Breast epithelium (tissue), 4 donors: ENCODE results near the gene CPSF4. TPM values are rescaled to one million over a fixed set of nuclear protein-coding genes. Genes with fewer than 3 reads are reported as not detected.

Source experiments
- DNase-seq, 2 donors: peaks; one replicate each; pipeline ENCODE4 v3.0.0-alpha.2; 2019; ENCODE audit warnings: low spot score in 2 of 2
- H3K27ac ChIP-seq, 2 donors: fragments of 200-600 bp; sonication (generic) in 1 of 2; one replicate each; pipeline ENCODE4 v1.5.1; 2016 to 2019; ENCODE audit warnings: mild to moderate bottlenecking in 1 of 2
- H3K27me3 ChIP-seq, 2 donors: fragments of 200-600 bp; sonication (generic) in 1 of 2; one replicate each; pipeline versions ENCODE4 v1.5.1 to v1.6.0; 2017 to 2019; ENCODE audit warnings: control low read depth in 1 of 2, mild to moderate bottlenecking in 1 of 2
- H3K36me3 ChIP-seq: fragments of 200-600 bp; one replicate; pipeline ENCODE4 v1.5.1; 2019
- H3K4me1 ChIP-seq, 2 donors: fragments of 200-600 bp; sonication (generic); one replicate each; pipeline ENCODE4 v1.5.1; 2016 to 2019; ENCODE audit warnings: control low read depth in 1 of 2
- H3K4me3 ChIP-seq, 3 donors: fragments of 200-600 bp; sonication (generic); 1 replicate in 2 of 3; 2 replicates in 1 of 3; pipeline ENCODE4 v1.5.1; 2016 to 2019; ENCODE audit warnings: mild to moderate bottlenecking in 3 of 3, moderate library complexity in 2 of 3
- H3K9me3 ChIP-seq, 2 donors: fragments of 200-600 bp; sonication (generic) in 1 of 2; one replicate each; pipeline ENCODE4 v1.5.1; 2016 to 2019; ENCODE audit warnings: control low read depth in 1 of 2
- CTCF ChIP-seq, 3 donors: fragments of 450-650 bp; IDR thresholded peaks; one replicate each; pipeline ENCODE4 v1.5.1; 2016 to 2017; ENCODE audit warnings: antibody characterized with exemption in 3 of 3, mild to moderate bottlenecking in 3 of 3, moderate library complexity in 3 of 3
- POLR2A ChIP-seq: fragments of 450-650 bp; IDR thresholded peaks from one replicate; pipeline ENCODE4 v1.6.1; 2016; ENCODE audit warnings: antibody characterized with exemption, mild to moderate bottlenecking, moderate library complexity
- POLR2AphosphoS5 ChIP-seq, 3 donors: sonication (generic); formaldehyde crosslinking; IDR thresholded peaks; one replicate each; pipeline ENCODE4 v1.6.1; 2017; ENCODE audit warnings: antibody characterized with exemption in 3 of 3
- intact Hi-C: fragments of 100-400 bp; cut with DNase I; formaldehyde crosslinking; loops from one replicate; pipeline ENCODE4 v1.15.1; 2023; ENCODE audit warnings: low total_unique reads
- total RNA-seq, 3 donors: library from RNA; depleted of rRNA; stranded (reverse); fragments of >200 nt; gene quantifications; one replicate each; pipeline ENCODE4 v1.1.0, GENCODE V29; 2016

The CPSF4 gene
- total RNA-seq, 3 donors from 2014 or later: 32.8 to 40.6 (median 32.9) TPM

GRCh38 chr7:99392659-99393354 is 45.9 kb upstream of the CPSF4 start:
- H3K9me3 ChIP-seq: no peaks in the 10 kb centered on the region
- DNase-seq: peak; percentile 71 to 76
- peak overlapping the region; percentile 40 to 71 (median 69) for H3K4me3 ChIP-seq
- no peak for TF ChIP-seq CTCF (IDR thresholded peaks at IDR 0.05)
- TF ChIP-seq POLR2AphosphoS5 (IDR thresholded peaks at IDR 0.05): peak; percentile 30 to 68 (median 56)
- no peaks in the 10 kb centered on the region for H3K36me3 ChIP-seq
- H3K27me3 ChIP-seq: no peaks in the 10 kb centered on the region
- H3K27ac ChIP-seq: peak overlapping the region; percentile 71 to 74
- intact Hi-C loops: loop anchor here (10.0 kb wide), 1 partner anchor 372 kb away; no protein-coding TSS in a partner anchor
- no peaks in the 10 kb centered on the region for H3K4me1 ChIP-seq

- H3K36me3 ChIP-seq: no peaks in the 10 kb centered on the region
- H3K9me3 ChIP-seq: no peaks in the 10 kb centered on the region
- no peak for TF ChIP-seq POLR2AphosphoS5 (IDR thresholded peaks at IDR 0.05)
- no peak for TF ChIP-seq POLR2A
- no peak for TF ChIP-seq CTCF (IDR thresholded peaks at IDR 0.05)
- peak overlapping the region; percentile 40 to 71 (median 69) for H3K4me3 ChIP-seq
- intact Hi-C loops: loop anchor here (10.0 kb wide), 1 partner anchor 371 kb away; no protein-coding TSS in a partner anchor
- DNase-seq: no peak
- no peaks in the 10 kb centered on the region for H3K4me1 ChIP-seq
- H3K27ac ChIP-seq: peak overlapping the region; percentile 71 to 74
- H3K27me3 ChIP-seq: no peaks in the 10 kb centered on the region
These were observed 45.2 kb upstream of the CPSF4 start for GRCh38 chr7:99393355-99394187.

- H3K9me3 ChIP-seq: no peaks in the 10 kb centered on the region
- peak overlapping the region in 1 of 3 donors; percentile 71 for H3K4me3 ChIP-seq
- peaks cover 1% of the 10 kb centered on the region for H3K36me3 ChIP-seq
- TF ChIP-seq POLR2AphosphoS5 (IDR thresholded peaks at IDR 0.05) (no peak), CTCF (IDR thresholded peaks at IDR 0.05) (no peak), POLR2A (no peak)
- intact Hi-C loops: loop anchor here (10.0 kb wide), 1 partner anchor 371 kb away; no protein-coding TSS in a partner anchor
- no peaks in the 10 kb centered on the region for H3K27me3 ChIP-seq
- DNase-seq: no peak
- H3K4me1 ChIP-seq: no peaks in the 10 kb centered on the region
- peak overlapping the region in 1 of 2 donors; percentile 74 for H3K27ac ChIP-seq
These were observed 44.6 kb upstream of the CPSF4 start for GRCh38 chr7:99394188-99394502.

- TF ChIP-seq POLR2A: no peak
These were observed 43.0 kb upstream of the CPSF4 start for GRCh38 chr7:99395616-99396327.

GRCh38 chr7:99396418-99397296 is 42.1 kb upstream of the CPSF4 start:
- no peak overlapping the region for H3K4me3 ChIP-seq
- intact Hi-C loops: loop anchor here (10.0 kb wide), 1 partner anchor 368 kb away; no protein-coding TSS in a partner anchor
- no peak overlapping the region for H3K27ac ChIP-seq
- peaks cover 11% of the 10 kb centered on the region for H3K36me3 ChIP-seq
- no peaks in the 10 kb centered on the region for H3K27me3 ChIP-seq
- no peaks in the 10 kb centered on the region for H3K4me1 ChIP-seq
- TF ChIP-seq POLR2A (no peak), CTCF (IDR thresholded peaks at IDR 0.05) (no peak), POLR2AphosphoS5 (IDR thresholded peaks at IDR 0.05) (no peak)
- no peak for DNase-seq
- H3K9me3 ChIP-seq: no peaks in the 10 kb centered on the region

More at GRCh38 chr7:99395616-99396327, 43.0 kb upstream of the CPSF4 start:
- Histone ChIP-seq H3K4me1 (no peaks in the 10 kb centered on the region), H3K4me3 (no peak overlapping the region), H3K27me3 (no peaks in the 10 kb centered on the region), H3K36me3 (peaks cover 11% of the 10 kb centered on the region), H3K9me3 (no peaks in the 10 kb centered on the region), H3K27ac (no peak overlapping the region)
- intact Hi-C loops: loop anchor here (10.0 kb wide), 1 partner anchor 369 kb away; no protein-coding TSS in a partner anchor
- no peak for DNase-seq
